Measurements from ENCODE around the gene SELENOI. TPM values are rescaled to one million over a fixed set of nuclear protein-coding genes. Genes with fewer than 3 reads are reported as not detected.

The SELENOI gene
- total RNA-seq, 1 experiment from 2014 or later = 63.3 TPM

DNA sequence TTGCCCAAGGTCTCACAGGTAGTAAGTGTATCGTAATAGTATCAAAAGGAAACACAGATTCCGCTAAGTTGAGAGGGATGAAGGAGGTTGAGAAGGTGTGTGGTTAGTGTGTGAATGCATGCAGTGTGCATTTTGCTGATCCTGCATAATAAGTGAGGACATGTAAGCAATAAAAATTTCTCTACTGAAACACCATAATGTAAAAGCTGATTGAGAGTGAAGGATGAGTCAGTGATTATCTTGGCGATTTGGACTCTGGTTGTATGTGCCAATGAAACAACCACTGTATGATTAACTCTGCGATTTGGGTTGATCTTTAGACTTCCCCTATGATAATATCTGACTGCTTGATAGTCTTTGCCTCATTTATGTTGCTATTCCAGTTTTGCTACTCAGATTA, 17.4 kb downstream of the SELENOI start:
- Histone ChIP-seq H3K79me2 (ENCODE audit: insufficient read depth, low read length) (peaks cover 85% of the 10 kb centered on the region), H3K36me3 (ENCODE audit: control insufficient read depth in 1 of 2, insufficient read depth in 2 of 2, low read length in 2 of 2) (peaks cover 4 to 15% of the 10 kb centered on the region in 2 experiments; a peak in 3 of 4 replicates), H3K9ac (ENCODE audit: low read length) (no peak overlapping the region), H2AFZ (ENCODE audit: low read depth, low read length, poor library complexity, severe bottlenecking) (no peak overlapping the region), H3K27ac (ENCODE audit: low read depth, low read length) (no peak overlapping the region), H3K9me3 (ENCODE audit: control insufficient read depth in 1 of 2, insufficient read depth in 1 of 2, low read depth in 1 of 2, low read length in 2 of 2) (no peaks in the 10 kb centered on the region), H3K27me3 (ENCODE audit: insufficient read depth, low read length) (no peaks in the 10 kb centered on the region), H3K4me2 (ENCODE audit: low read length) (no peak overlapping the region), H4K20me1 (ENCODE audit: insufficient read depth) (peaks cover 5% of the 10 kb centered on the region; the same call in 1 of the 2 replicates), H3K4me3 (replicated peaks in 1 of 2; ENCODE audit: low read depth in 1 of 2, low read length in 2 of 2) (no peak overlapping the region), H3K4me1 (ENCODE audit: control insufficient read depth in 1 of 2, insufficient read depth in 2 of 2, low read length in 2 of 2) (peaks cover 0 to 12% of the 10 kb centered on the region in 2 experiments; a peak in 2 of 4 replicates), H3K9me2 (ENCODE audit: insufficient read depth) (no peaks in the 10 kb centered on the region)
- POLR2A ChIA-PET = interaction anchor here (1.0 to 1.5 kb wide), 2 partner anchors 15 to 17 kb away, joined by 3 to 5 read pairs; partner anchors contain the start of genes ADGRF3 and SELENOI
- TF ChIP-seq CTCF (IDR thresholded peaks at IDR 0.05 in 2 of 3, conservative IDR thresholded peaks at IDR 0.05 in 1 of 3; ENCODE audit: borderline replicate concordance in 1 of 3, insufficient read depth in 1 of 3, low read depth in 2 of 3, low read length in 2 of 3) = no peak
- TF ChIP-seq JUND (IDR thresholded peaks at IDR 0.05) = no peak
- no peak for TF ChIP-seq SRF (IDR thresholded peaks at IDR 0.05; ENCODE audit: low read depth)
- TF ChIP-seq, protein P1, sequence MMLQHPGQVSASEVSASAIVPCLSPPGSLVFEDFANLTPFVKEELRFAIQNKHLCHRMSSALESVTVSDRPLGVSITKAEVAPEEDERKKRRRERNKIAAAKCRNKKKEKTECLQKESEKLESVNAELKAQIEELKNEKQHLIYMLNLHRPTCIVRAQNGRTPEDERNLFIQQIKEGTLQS (IDR thresholded peaks at IDR 0.05) = no peak
- TF ChIP-seq FOSL1 (IDR thresholded peaks at IDR 0.05; ENCODE audit: low read depth) = no peak
- TF ChIP-seq SIN3A (IDR thresholded peaks at IDR 0.05; ENCODE audit: low read depth) = no peak
- intact Hi-C loops (cut with micrococcal nuclease) = loop anchor here (1.0 kb wide), 1 partner anchor 47 kb away; no protein-coding TSS in a partner anchor
- BruUV-seq (replicated peaks) = no TSS peak
- RAD21 ChIA-PET (ENCODE audit: low non-redundant PET in 1 of 2, low total read pairs in 2 of 2, uncharacterized antibody in 2 of 2, unreplicated experiment in 2 of 2) = no interaction called here
- DNase-seq (ENCODE audit: low read depth, low spot score) (no peak), ATAC-seq (no peak)
- CTCF ChIA-PET = no interaction called here

GRCh38 chr2:26363958-26364357, 18.0 kb downstream of the SELENOI start:
- intact Hi-C loops (cut with micrococcal nuclease) = loop anchor here (1.0 kb wide), 1 partner anchor 46 kb away; no protein-coding TSS in a partner anchor

More at GRCh38 chr2:26363958-26364357, 18.0 kb downstream of the SELENOI start:
- Histone ChIP-seq H3K4me3 (replicated peaks in 1 of 2; ENCODE audit: low read depth in 1 of 2, low read length in 2 of 2) (no peak overlapping the region), H3K9me3 (ENCODE audit: control insufficient read depth in 1 of 2, insufficient read depth in 1 of 2, low read depth in 1 of 2, low read length in 2 of 2) (no peaks in the 10 kb centered on the region), H3K9me2 (ENCODE audit: insufficient read depth) (no peaks in the 10 kb centered on the region), H3K4me2 (ENCODE audit: low read length) (no peak overlapping the region), H3K79me2 (ENCODE audit: insufficient read depth, low read length) (peaks cover 79% of the 10 kb centered on the region), H3K9ac (ENCODE audit: low read length) (no peak overlapping the region), H3K36me3 (ENCODE audit: control insufficient read depth in 1 of 2, insufficient read depth in 2 of 2, low read length in 2 of 2) (peaks cover 6 to 15% of the 10 kb centered on the region in 2 experiments; a peak in 3 of 4 replicates), H3K27me3 (ENCODE audit: insufficient read depth, low read length) (no peaks in the 10 kb centered on the region), H3K27ac (ENCODE audit: low read depth, low read length) (no peak overlapping the region), H4K20me1 (ENCODE audit: insufficient read depth) (peaks cover 5% of the 10 kb centered on the region; the same call in 1 of the 2 replicates), H3K4me1 (ENCODE audit: control insufficient read depth in 1 of 2, insufficient read depth in 2 of 2, low read length in 2 of 2) (peaks cover 0 to 12% of the 10 kb centered on the region in 2 experiments; a peak in 2 of 4 replicates), H2AFZ (ENCODE audit: low read depth, low read length, poor library complexity, severe bottlenecking) (no peak overlapping the region)
- BruUV-seq (replicated peaks) = no TSS peak
- ATAC-seq (no peak), DNase-seq (ENCODE audit: low read depth, low spot score) (no peak)
- TF ChIP-seq SP1 (IDR thresholded peaks at IDR 0.05; ENCODE audit: low read depth) (no peak), EZH2phosphoT487 (IDR thresholded peaks at IDR 0.05; ENCODE audit: borderline replicate concordance) (no peak), YY1 (IDR thresholded peaks at IDR 0.05; ENCODE audit: extremely low read depth, insufficient replicate concordance, low read depth, low read length) (no peak), ZNF274 (IDR thresholded peaks at IDR 0.05; ENCODE audit: low read depth, low read length) (no peak), RAD21 (IDR thresholded peaks at IDR 0.05; ENCODE audit: low read depth) (no peak), FOSL1 (IDR thresholded peaks at IDR 0.05; ENCODE audit: low read depth) (no peak), JUND (IDR thresholded peaks at IDR 0.05) (no peak), TCF7L2 (IDR thresholded peaks at IDR 0.05; ENCODE audit: borderline replicate concordance, extremely low read depth, insufficient read depth, insufficient read length) (no peak), ZFX (IDR thresholded peaks at IDR 0.05) (no peak), CTCF (IDR thresholded peaks at IDR 0.05 in 2 of 3, conservative IDR thresholded peaks at IDR 0.05 in 1 of 3; ENCODE audit: borderline replicate concordance in 1 of 3, insufficient read depth in 1 of 3, low read depth in 2 of 3, low read length in 2 of 3) (no peak)
- TF ChIP-seq, protein P1 (IDR thresholded peaks at IDR 0.05) = no peak
- CTCF ChIA-PET = no interaction called here
- RAD21 ChIA-PET (ENCODE audit: low non-redundant PET in 1 of 2, low total read pairs in 2 of 2, uncharacterized antibody in 2 of 2, unreplicated experiment in 2 of 2) = no interaction called here
- POLR2A ChIA-PET = interaction anchor here (1.5 kb wide), 1 partner anchor 18 kb away, joined by 5 read pairs; the partner anchor contains the start of genes ADGRF3 and SELENOI

Measured in HCT116 (cell line).